H9 (cell line): ENCODE results near the gene SFI1. TPM values are rescaled to one million over a fixed set of nuclear protein-coding genes. Genes with fewer than 3 reads are reported as not detected.

ENCODE experiments used
- DNase-seq: peaks from one replicate; pipeline ENCODE4 v3.0.0-alpha.2; 2017
- H2AFZ ChIP-seq: one replicate; pipeline ENCODE4 v1.6.1; 2013; ENCODE audit warnings: mild to moderate bottlenecking, low read length, control low read depth, moderate library complexity
- H2AK5ac ChIP-seq: 2 replicates; pipeline ENCODE4 v1.6.1; 2013; ENCODE audit warnings: low read length, control low read depth, mixed read lengths; ENCODE audit not compliant: insufficient read length
- H2BK120ac ChIP-seq: one replicate; pipeline ENCODE4 v1.6.1; 2013; ENCODE audit warnings: low read depth, mild to moderate bottlenecking, low read length, control low read depth, inconsistent platforms; ENCODE audit not compliant: poor library complexity, severe bottlenecking
- H2BK12ac ChIP-seq: 2 replicates; pipeline ENCODE4 v1.6.1; 2013; ENCODE audit warnings: low read length, control low read depth, mixed read lengths, low read depth; ENCODE audit not compliant: insufficient read length
- H2BK15ac ChIP-seq: 2 replicates; pipeline ENCODE4 v1.6.1; 2013; ENCODE audit warnings: low read depth, low read length, control low read depth
- H2BK20ac ChIP-seq: one replicate; pipeline ENCODE4 v1.6.1; 2013; ENCODE audit warnings: low read depth, mild to moderate bottlenecking, low read length, control low read depth, inconsistent platforms; ENCODE audit not compliant: poor library complexity, severe bottlenecking
- H2BK5ac ChIP-seq: 2 replicates; pipeline ENCODE4 v1.6.1; 2013; ENCODE audit warnings: low read length, control low read depth, mixed read lengths; ENCODE audit not compliant: insufficient read length
- H3K14ac ChIP-seq: 2 replicates; pipeline ENCODE4 v1.6.1; 2013; ENCODE audit warnings: low read length, control low read depth; ENCODE audit not compliant: insufficient read depth
- H3K18ac ChIP-seq: 2 replicates; pipeline ENCODE4 v1.6.1; 2013; ENCODE audit warnings: low read depth, mild to moderate bottlenecking, mixed read lengths, low read length, control low read depth; ENCODE audit not compliant: insufficient read length
- H3K23ac ChIP-seq: 2 replicates; pipeline ENCODE4 v1.6.1; 2013; ENCODE audit warnings: low read length, control low read depth, mixed read lengths, low read depth; ENCODE audit not compliant: insufficient read length
- H3K23me2 ChIP-seq: 2 replicates; pipeline ENCODE4 v1.6.1; 2013; ENCODE audit warnings: low read depth, mild to moderate bottlenecking, mixed read lengths, low read length, control low read depth; ENCODE audit not compliant: insufficient read length, poor library complexity, severe bottlenecking
- H3K27ac ChIP-seq: 2 replicates; pipeline ENCODE4 v1.5.1; 2013; ENCODE audit warnings: low read length, control low read depth, mixed read lengths, low read depth; ENCODE audit not compliant: insufficient read length
- H3K27me3 ChIP-seq: 2 replicates; pipeline ENCODE4 v1.6.1; 2013; ENCODE audit warnings: low read length, control low read depth, inconsistent platforms; ENCODE audit not compliant: insufficient read depth
- H3K4ac ChIP-seq: 2 replicates; pipeline ENCODE4 v1.6.1; 2013; ENCODE audit warnings: low read depth, mild to moderate bottlenecking, control low read depth, inconsistent platforms, low read length, moderate library complexity
- H3K4me1 ChIP-seq: 2 replicates; pipeline ENCODE4 v1.6.1; 2013; ENCODE audit warnings: low read length, control low read depth, inconsistent platforms; ENCODE audit not compliant: insufficient read depth
- H3K4me2 ChIP-seq: 2 replicates; pipeline ENCODE4 v1.6.1; 2013; ENCODE audit warnings: low read length, control low read depth, mixed read lengths; ENCODE audit not compliant: insufficient read length, insufficient read depth
- H3K56ac ChIP-seq: 2 replicates; pipeline ENCODE4 v1.6.1; 2013; ENCODE audit warnings: low read depth, mild to moderate bottlenecking, mixed read lengths, low read length, control low read depth; ENCODE audit not compliant: insufficient read length
- H3K79me1 ChIP-seq: 2 replicates; pipeline ENCODE4 v1.6.1; 2013; ENCODE audit warnings: low read depth, mild to moderate bottlenecking, moderate library complexity, low read length, control low read depth, inconsistent platforms; ENCODE audit not compliant: insufficient read depth, poor library complexity, severe bottlenecking
- H3K79me2 ChIP-seq: 2 replicates; pipeline ENCODE4 v1.6.1; 2013; ENCODE audit warnings: low read length, control low read depth, inconsistent platforms; ENCODE audit not compliant: insufficient read depth
- H3K9ac ChIP-seq: 2 replicates; pipeline ENCODE4 v1.6.1; 2013; ENCODE audit warnings: low read length, control low read depth, mixed read lengths; ENCODE audit not compliant: insufficient read length; ENCODE audit errors: extremely low read depth
- H3K9me3 ChIP-seq: one replicate; pipeline ENCODE4 v1.6.1; 2013; ENCODE audit warnings: low read depth, low read length, inconsistent platforms; ENCODE audit not compliant: control insufficient read depth
- H3T11ph ChIP-seq: one replicate; pipeline ENCODE4 v1.6.1; 2013; ENCODE audit warnings: mild to moderate bottlenecking, low read length, control low read depth, inconsistent platforms
- H4K20me1 ChIP-seq: one replicate; pipeline ENCODE4 v1.6.1; 2013; ENCODE audit not compliant: control insufficient read depth, insufficient read length, insufficient read depth
- H4K5ac ChIP-seq: 2 replicates; pipeline ENCODE4 v1.6.1; 2013; ENCODE audit warnings: low read depth, mild to moderate bottlenecking, mixed read lengths, low read length, control low read depth; ENCODE audit not compliant: insufficient read length
- H4K8ac ChIP-seq: replicated peaks from 2 replicates; pipeline ENCODE4 v1.6.1; 2013; ENCODE audit warnings: low read length, control low read depth, mixed read lengths, low read depth; ENCODE audit not compliant: insufficient read length
- H4K91ac ChIP-seq: 2 replicates; pipeline ENCODE4 v1.6.1; 2013; ENCODE audit warnings: low read depth, mild to moderate bottlenecking, moderate library complexity, mixed read lengths, low read length, control low read depth; ENCODE audit not compliant: insufficient read length
- H3K27ac Mint-ChIP-seq, 3 experiments: 2 replicates in 2 of 3; 3 replicates in 1 of 3; pipeline ENCODE4 v1.8.0; 2020 to 2021; ENCODE audit warnings: mixed read lengths in 3 of 3, mild to moderate bottlenecking in 1 of 3, moderate library complexity in 1 of 3
- H3K27me3 Mint-ChIP-seq: 2 replicates; pipeline ENCODE4 v1.8.0; 2021; ENCODE audit warnings: low read depth, mild to moderate bottlenecking, moderate library complexity, mixed read lengths
- H3K36me3 Mint-ChIP-seq, 3 experiments: 2 replicates in 2 of 3; 3 replicates in 1 of 3; pipeline ENCODE4 v1.8.0; 2020 to 2021; ENCODE audit warnings: low read depth in 3 of 3, mixed read lengths in 3 of 3; ENCODE audit not compliant: insufficient read depth in 1 of 3
- H3K4me1 Mint-ChIP-seq, 2 experiments: 2 replicates each; pipeline ENCODE4 v1.8.0; 2020; ENCODE audit warnings: mixed read lengths in 2 of 2
- H3K4me3 Mint-ChIP-seq, 2 experiments: 2 replicates in 1 of 2; 3 replicates in 1 of 2; pipeline ENCODE4 v1.8.0; 2020 to 2021; ENCODE audit warnings: mild to moderate bottlenecking in 2 of 2, mixed read lengths in 2 of 2, moderate library complexity in 1 of 2
- H3K9me3 Mint-ChIP-seq, 2 experiments: 2 replicates in 1 of 2; 3 replicates in 1 of 2; pipeline ENCODE4 v1.8.0; 2020; ENCODE audit warnings: mild to moderate bottlenecking in 2 of 2, mixed read lengths in 2 of 2, moderate library complexity in 1 of 2
- CTCF ChIP-seq: fragments of 200-600 bp; sonication (generic); conservative IDR thresholded peaks from 3 replicates; pipeline ENCODE4 v1.8.0; 2021; ENCODE audit warnings: antibody characterized with exemption, mild to moderate bottlenecking
- WGBS: extraction: QIAGEN DNeasy Blood & Tissue Kit; methylation state at CpG from one replicate; pipeline ENCODE4 v1.1.7; 2013; ENCODE audit warnings: missing lambda C conversion rate, low lambda C conversion rate, mixed read lengths; ENCODE audit not compliant: insufficient read length; ENCODE audit errors: extremely low coverage; 5-methylcytosine and 5-hydroxymethylcytosine counted together
- total RNA-seq: library from RNA; stranded (reverse); gene quantifications from 2 replicates; pipeline ENCODE4 v1.2.1, GENCODE V29; 2021

Gene SFI1
- total RNA-seq, 1 experiment from 2014 or later: 26.4 TPM

GRCh38 chr22:31540966-31541365 is 44.6 kb downstream of the SFI1 start:
- H3K4ac ChIP-seq: no peak overlapping the region
- peak overlapping the region in 1 of 3 experiments; percentile 1; a peak in 1 of 7 replicates for H3K27ac Mint-ChIP-seq
- peaks cover 0 to 3% (median 0%) of the 10 kb centered on the region in 3 experiments; a peak in 1 of 7 replicates for H3K36me3 Mint-ChIP-seq
- H3K23ac ChIP-seq: no peak overlapping the region
- H2BK5ac ChIP-seq: no peak overlapping the region
- no peaks in the 10 kb centered on the region for H3K79me2 ChIP-seq
- no peak overlapping the region for H3K56ac ChIP-seq
- H3K27ac ChIP-seq: no peak overlapping the region
- no peaks in the 10 kb centered on the region for H3K9me3 ChIP-seq
- H3K4me3 Mint-ChIP-seq: no peak overlapping the region
- TF ChIP-seq CTCF: no peak
- no peaks in the 10 kb centered on the region for H3K23me2 ChIP-seq
- no peaks in the 10 kb centered on the region for H3K27me3 ChIP-seq
- H3T11ph ChIP-seq: no peak overlapping the region
- no peak for DNase-seq
- no peaks in the 10 kb centered on the region for H4K20me1 ChIP-seq
- H3K9me3 Mint-ChIP-seq: no peaks in the 10 kb centered on the region
- no peak overlapping the region for H2AFZ ChIP-seq
- no CpG with 5 or more reads among the region's 5 CpGs for WGBS
- H3K9ac ChIP-seq: no peak overlapping the region
- no peak overlapping the region for H4K5ac ChIP-seq
- H3K4me1 ChIP-seq: no peaks in the 10 kb centered on the region
- H2BK12ac ChIP-seq: no peak overlapping the region
- H3K18ac ChIP-seq: no peak overlapping the region
- no peak overlapping the region for H2AK5ac ChIP-seq
- H2BK20ac ChIP-seq: no peak overlapping the region
- H3K4me2 ChIP-seq: no peak overlapping the region
- H4K8ac ChIP-seq: no peak overlapping the region
- H3K79me1 ChIP-seq: no peaks in the 10 kb centered on the region
- H2BK15ac ChIP-seq: no peak overlapping the region
- H3K14ac ChIP-seq: no peak overlapping the region
- H3K4me1 Mint-ChIP-seq: no peaks in the 10 kb centered on the region
- no peaks in the 10 kb centered on the region for H3K27me3 Mint-ChIP-seq
- H4K91ac ChIP-seq: no peak overlapping the region
- H2BK120ac ChIP-seq: no peak overlapping the region
